Amniotic epithelial cell (primary cell): ENCODE results near the gene ACSBG1.

Experiments
- DNase-seq: peaks from one replicate; pipeline ENCODE4 v3.0.0-alpha.2; 2010; ENCODE audit warnings: low read depth

ACSBG1 gene

DNA sequence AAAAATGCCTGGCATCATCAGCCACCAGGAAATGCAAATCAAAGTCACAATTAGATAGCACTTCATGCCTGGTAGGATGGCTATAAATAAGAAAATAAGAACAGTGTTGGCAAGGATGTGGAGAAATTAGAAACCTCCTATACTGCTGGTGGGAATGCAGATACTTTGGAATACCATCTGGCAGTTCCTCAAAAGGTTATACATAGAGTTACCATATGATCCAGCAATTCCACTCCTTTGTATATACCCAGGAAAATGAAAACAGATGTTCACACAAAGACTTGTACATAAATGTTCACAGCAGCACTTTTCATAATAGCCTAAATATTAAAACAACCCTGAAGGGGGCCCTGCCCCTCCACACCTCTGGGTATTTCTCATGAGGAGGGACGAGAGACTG is 13.7 kb downstream of the ACSBG1 start:
- no peak for DNase-seq

DNA sequence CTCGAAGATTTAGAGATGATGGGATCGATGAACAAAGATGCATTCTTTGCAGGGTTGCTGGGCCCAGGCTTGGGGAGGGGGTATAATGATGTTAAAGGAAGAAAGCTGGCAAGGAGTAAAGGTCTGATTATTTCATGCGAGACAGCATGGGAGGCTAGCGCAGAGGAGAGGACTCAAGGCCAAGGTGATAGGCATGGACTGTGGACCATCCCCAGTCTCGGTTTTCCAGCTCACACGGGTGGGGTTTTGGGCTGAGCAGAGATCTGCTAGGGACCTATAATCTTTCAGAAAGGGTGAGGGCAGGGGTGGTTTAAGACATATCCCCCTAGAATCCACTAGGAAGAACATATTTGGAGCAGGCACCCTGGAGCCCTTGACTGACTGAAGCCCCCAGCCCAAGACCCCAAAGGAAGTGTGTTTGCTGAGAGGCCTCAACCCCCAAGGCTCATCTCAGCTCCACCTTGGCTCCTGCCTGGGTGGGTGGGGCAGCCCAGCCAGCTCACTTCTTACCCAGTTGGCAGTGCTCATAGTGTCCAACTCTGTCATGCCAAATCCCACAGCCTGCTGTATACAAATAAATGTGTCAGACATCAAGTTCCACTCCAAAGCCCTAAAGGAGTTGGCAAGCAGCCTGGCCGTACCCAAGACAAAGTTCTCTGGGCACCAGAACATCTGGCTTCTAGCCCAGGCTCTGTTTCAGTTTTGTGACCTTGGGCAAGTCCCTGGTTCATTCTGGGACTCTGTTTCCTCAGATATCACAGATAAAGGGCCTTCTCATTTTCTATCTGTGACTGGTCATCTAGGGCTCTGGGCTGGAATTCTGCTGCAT is 17.9 kb downstream of the ACSBG1 start:
- no peak for DNase-seq

DNA sequence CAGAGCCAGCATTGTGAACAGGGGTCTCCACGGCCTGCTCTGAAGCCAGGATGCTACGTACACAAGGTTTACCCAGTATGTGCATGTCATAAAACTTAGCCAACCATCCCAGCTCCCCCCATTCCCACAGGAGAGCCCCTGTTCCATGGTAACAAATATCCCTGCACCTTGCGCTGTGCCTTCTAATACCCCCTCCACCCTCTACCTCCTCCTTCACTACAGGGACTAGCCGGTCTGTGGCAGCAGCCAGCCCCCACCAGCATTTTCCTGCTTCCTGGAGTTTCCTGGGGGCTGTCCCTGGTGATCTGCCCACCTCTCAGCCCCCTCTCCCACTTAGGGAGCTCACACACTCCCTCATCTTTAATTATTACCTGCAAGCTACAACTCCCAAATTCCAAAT is 20.4 kb downstream of the ACSBG1 start:
- DNase-seq = no peak

DNA sequence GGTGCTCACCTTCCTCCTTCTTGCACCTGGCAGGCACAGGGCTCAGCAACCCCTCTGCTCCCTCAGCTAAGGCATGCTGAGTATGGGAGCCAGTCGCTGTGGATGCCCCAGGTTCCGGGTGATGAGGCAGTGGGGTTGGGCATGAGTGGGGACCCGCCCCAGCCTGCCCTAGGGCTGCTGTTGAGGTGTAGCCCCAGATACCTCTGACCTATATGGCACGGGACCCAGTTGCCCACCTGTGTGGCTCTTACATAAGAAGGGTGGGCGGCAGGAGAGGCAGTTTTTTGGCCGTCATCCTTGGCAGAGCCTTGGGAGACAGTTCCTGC is 21.0 kb downstream of the ACSBG1 start:
- no peak for DNase-seq

DNA sequence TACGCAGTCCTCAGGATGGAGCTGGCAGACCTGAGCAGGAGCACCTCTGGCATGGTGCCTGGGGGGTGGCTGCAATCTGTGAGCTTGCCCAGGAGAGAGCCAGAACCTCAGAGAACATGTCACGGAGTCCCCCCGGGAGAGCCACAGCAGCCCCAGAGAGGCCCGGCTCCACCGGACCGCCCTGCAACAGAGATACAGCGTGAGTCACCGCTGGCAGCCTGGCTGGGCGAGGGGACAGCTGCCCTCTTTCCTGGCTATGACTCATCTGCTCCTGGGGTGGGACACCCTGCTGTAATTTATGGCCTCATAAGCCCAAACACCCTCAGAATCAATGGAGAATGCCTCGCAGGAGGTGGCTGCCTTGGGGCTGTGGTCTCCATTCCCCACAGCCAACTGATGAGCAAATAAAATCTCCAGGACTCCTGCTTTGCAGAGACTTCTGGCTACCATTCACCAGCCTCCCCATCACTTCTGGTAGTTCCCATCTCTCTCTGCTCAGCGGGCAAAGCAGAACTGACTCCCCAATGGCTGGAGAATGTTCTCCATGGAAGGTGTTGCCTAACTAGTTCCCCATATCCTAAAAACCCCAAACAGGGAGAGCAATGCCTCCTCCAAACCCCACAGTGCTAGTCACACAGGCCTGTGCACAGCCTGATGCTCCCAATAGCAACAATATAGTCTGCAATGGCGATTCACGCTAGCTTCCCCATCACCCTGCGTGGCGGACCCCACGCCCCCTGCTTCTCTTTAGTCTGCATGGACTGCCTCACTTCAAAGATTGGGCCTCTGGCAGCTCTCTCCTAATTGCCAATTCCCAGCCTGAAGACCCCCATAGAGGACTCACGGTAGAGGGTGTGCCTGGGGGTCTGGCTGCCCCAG is 21.6 kb downstream of the ACSBG1 start:
- peak; percentile 56 for DNase-seq

DNA sequence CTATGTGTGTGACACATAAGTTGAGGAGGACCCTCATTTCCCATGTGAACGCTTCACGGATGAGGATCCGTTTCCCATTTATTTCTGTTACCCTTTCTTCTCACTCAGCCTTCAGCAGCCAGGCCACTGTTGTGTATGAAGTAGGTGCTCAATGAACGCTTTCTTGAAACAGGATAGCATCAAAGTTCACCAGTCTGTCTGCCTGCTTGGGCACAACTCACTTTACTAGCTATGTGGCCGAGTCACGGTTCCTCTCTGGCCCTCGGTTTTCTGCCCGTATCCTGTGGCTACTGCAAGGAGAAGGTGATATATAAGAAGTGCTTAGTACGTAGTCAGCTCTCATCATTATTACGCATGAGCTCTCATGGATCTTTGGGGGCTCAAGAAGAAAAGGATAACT is 22.4 kb downstream of the ACSBG1 start:
- DNase-seq = no peak

DNA sequence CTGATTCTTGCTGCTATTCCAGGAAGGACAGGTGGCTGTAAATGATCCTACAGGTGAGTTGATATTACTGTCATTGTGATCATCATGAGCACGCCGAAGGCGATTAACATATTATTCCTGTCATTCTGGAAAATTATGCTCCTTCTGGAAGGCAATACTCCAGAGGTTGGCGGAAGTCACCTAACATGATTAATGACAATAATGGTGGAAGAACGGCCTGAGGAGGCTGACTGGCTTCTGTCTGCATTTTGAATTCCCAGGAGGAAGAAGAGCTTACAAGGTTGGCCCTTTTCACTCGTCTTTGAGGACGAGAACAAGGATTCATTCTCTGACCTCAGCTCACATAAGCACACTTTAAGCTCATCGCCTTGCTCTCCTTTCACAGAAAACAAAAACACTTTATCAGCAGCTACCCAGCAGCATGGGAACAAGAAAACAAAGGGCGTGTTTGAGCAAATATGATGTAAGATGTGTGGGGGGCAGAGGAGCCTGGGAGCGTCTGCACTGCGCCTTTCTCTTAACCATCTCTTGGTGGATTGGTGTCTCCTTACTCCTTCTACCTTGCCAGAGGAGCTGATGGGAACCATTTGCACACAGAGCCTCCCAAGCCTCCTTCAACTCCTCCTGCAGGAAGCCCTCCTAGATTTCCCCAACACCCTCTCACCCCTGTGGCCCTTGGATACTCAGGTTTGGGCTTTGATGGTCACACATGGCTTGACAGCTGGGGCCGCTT is 23.0 kb downstream of the ACSBG1 start:
- peak; percentile 43 for DNase-seq

DNA sequence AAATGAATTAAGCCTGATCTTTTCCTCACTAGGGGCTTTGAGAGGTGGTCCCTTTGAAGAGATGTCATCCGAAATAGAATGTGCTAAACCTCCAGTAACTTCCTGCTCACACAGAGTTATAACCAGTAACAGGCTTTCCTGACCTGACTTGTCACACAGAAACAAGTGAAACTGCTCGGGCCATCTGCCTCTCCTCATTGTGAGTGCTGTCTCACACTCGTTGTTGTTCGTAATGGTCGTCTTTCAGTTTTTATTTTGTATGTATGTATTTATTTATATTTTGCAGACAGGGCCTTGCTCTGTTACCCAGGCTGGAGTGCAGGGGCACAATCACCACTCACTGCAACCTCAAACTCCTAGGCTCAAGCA is 24.0 kb downstream of the ACSBG1 start:
- no peak for DNase-seq

DNA sequence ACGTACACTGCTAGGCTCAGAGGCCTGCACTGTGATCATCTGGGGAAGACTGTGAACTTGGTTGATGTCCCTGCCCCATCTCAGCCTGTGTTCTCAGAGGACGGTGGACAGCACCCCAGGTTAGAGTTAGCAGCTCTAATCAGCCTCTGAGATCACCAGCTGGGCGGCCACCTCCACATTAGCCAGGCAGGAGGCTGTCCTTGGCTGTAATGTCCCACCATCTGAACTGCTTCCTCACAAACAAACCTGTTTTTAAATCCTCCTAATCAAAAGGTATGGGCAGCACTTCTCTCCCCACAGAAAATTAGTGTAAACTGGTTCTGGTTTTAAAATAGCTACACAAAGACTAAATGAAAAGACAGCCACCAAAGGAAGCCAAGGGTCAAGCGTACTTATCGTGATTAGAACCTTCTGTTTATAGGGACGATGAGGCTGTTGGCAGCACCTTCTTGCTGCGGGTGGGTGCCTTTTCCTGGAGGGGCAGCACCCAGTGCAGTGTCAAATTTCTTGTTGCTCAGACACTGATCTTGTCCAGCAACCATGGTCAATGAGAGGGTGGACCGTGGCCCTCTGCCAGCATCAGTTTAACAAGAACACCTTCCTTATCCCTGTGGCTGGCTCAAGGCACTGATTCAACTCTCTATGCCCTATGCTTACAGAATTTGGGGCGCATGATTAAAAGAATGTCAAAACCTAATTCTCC is 24.6 kb downstream of the ACSBG1 start:
- DNase-seq = no peak

DNA sequence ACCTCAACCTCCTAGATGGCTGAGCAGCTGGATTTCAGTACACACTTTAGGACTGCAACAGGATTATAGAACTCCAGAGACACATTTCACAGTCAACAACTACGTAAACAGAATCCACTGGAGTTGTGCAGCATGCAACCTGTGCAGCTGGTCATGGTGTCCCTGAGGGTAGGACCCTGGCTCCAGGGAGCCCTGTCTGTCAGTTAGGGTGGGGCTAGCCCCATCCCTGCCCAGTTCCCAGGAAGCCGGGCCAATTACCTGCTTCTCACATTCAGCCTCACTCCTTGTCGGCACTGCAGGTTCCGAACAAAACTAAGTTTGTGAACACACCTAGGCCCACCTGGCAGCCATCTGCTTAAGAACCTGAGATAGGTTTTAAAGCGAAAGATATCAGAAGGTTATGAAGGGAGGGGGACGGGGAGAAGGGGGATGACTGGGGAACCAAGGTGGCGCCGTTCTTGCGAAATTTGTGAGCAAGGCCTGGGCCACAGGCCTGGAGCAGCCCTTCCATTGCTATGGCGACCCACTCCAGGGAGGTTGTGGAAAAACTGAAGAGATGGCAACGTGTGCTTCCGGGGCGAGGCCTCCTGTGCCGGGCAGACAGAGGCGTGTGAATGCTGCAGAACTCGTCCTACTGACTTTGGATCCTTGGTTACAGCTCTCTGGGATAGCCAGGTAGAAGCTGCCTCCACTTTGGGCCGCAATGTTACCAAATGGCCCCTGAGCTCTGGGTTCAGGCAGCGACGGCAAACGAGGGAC is 25.3 kb downstream of the ACSBG1 start:
- DNase-seq = peak; percentile 31

DNA sequence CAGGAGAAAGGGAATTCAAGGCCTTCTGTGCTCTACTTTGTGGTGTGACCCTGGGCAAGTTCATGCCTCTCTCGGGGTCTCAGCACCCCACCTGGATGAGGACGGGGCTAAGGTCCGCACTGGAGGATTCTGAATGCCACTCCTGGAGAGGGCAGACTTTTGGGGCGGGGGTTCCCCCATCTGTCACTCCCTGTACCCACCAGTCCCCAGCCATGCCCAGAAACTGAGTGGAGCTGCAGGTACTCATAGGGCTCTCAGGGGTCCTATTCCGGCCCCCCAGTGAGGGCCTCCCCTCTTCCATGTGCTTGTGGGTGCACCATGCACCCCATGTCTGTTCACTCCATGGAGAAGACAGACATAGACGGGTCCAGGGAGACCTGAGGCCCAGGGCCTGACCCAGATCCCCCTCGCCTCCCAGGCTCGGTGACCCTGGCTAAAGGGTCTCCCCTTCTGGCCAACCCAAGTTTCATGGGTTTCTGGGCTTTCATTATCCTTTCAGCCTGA is 26.0 kb downstream of the ACSBG1 start:
- no peak for DNase-seq

DNA sequence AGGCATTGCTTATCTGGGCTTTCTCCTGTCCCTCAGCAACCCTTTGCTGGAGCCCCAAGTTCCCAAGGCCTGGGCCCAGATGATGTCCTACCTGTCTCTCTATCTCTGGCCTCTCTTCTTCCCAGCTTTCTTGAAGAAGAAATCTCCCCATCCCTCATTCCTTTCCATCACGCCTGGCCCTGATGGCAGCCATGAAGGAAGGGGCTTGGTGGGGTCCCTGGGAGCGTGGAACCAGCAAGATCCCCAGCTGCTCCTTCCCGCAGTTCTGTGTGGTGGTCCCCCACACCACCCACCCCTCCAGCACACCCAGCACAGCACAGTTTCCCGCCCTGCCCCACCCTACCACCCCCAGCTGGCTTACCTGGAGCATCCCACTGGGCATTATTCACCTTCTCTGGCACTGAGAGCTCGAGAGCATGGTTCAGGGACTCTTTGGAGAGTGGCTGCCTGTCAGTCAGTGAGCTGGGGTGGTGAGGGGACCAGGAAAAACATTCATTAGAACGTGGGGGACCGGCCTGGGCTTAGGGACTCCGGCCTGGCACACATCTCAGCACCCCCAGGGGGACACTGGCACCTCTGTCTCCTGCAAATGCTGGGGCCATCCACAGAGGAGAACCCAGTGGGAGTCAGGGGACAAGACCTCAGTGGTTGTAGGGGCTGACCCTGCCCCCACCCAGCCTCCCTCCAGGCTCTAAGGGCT is 26.6 kb downstream of the ACSBG1 start:
- no peak for DNase-seq

DNA sequence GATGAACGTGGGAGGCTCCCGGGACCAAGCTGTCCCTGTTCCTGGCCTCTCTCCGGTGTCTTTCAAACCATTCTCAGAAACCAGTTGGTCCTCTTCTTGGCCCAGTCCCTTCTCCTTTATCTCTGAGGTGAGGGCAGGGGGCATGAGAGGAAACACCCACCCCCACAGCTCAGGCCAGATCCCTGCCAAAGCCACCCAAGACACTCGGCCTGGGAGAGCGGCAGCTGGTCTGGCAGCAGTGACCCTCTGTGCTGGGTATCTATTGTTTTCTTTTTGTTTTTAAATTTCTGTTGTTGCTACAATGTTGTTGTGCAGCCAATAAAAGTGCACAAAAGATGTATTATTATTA is 27.3 kb downstream of the ACSBG1 start:
- no peak for DNase-seq

DNA sequence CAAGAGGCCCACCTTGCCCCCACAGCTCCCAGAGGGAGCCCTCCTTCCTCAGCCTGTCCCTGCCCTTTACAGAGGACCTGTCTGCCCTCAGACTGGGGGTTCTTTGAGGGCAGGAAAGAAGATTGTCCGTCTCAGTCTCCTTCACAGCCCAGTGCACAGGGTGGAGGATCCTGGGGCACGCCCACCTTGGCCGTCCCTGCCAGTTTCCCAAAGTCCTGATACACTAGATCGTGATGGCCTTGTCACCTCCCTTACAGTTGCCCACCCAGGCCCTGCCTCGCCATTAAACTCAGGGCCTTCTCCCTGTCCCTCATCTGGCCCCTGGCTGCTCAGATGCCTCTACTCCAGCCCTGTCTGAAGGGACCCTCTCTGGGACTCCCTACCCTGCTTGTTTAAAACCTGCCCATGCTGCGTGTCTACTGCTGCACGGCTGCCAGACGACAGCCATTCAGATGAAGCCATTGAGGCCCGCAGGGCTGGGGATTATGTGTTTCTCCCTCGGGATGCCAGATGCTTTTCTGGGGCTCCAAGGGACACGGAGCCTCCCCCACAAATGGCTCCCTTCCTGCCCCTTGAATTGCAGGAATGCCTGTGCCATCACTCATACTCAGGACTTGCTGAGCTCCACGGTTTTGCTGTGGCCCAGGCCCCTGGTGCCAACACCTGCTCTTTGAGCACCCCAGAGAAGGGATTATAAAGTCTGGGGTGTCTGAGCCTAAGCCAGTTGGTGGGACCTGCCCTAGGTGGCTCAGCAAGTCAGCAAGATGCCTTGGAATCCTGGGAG is 27.8 kb downstream of the ACSBG1 start:
- peak; percentile 21 for DNase-seq

DNA sequence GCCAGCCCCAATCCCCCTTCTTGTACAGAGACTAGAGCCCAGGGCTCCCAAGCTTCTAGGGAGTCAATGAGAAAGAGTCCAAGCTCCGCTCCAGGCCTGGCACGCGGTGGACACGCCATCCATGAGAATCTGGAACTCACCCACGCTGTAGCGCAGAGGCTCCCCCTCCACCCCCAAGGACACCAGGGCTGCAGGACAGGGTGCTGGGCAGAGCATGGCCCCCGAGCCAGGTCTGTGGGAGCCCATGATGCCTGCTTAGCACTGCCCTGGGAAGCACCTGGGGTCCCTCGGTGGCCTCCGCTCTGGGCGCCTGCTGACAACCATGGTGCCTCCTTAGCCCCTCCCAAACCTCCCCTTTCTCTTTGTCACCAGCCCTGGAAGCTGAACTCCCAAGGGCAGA is 28.5 kb downstream of the ACSBG1 start:
- DNase-seq = no peak

DNA sequence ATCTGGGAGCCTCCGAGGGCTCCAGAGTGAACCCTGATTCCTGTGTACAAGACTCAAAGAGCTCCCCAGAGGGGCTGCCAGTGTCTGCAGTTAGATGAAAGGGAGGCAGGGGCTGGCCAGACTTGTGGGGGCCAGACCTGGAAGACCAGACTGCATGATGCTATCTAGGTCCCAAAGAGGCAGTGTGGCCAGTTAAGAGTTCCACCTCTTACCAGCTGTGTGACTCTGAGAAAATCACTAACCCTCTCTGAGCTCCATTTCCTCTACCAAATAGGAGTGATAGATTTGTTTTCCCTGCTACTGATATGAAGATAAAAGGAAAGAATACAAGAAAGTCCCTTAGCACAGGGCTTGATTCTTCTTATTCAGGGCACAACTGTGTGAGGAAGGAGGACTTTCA is 29.0 kb downstream of the ACSBG1 start:
- no peak for DNase-seq

DNA sequence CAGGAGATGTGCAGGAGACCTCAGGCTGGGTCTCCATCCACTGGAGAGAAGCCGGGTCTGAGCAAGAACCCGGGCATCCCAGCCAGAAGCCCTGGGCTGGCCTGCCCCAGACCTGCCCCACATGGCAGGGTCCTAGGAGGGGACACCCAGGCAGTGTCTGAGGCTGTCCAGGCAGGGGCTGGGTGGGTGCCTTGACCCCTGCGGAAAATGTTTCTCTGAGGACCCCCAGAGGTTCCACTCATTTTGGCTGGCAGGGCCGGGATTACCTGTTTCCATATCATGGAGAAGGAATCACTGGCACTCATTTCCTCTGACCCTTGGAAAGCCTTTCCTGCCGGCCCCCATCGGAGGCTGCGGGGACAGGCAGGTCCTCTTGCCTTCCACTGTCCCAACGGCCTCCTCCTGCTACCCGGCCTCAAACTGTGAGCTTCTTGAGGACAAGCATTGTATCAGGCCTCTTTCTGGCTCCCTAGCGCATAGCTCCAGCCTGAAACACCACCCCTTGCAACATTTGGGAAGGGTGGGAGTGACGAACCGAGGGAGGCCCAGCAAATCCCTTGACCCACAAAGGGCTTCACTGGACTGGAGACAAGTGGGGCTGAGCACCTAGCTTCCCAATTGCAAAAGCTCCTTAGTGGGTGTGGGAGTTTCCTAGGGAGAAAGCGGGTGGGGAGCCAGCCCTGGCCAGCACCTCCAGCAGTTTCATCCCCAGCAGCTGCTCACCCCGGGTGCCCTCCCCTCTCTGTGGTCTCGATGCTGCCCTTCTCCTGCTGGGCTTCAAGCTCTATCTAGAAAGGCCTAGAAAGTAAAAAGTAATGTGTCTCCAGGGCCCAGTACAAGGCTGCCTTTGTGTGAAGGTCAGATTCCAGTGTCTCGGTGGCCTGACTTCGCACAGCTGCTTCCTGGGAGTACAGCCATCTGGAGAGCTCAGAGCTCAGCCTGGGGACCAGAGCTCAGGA is 29.7 kb downstream of the ACSBG1 start:
- DNase-seq = peak; percentile 64

DNA sequence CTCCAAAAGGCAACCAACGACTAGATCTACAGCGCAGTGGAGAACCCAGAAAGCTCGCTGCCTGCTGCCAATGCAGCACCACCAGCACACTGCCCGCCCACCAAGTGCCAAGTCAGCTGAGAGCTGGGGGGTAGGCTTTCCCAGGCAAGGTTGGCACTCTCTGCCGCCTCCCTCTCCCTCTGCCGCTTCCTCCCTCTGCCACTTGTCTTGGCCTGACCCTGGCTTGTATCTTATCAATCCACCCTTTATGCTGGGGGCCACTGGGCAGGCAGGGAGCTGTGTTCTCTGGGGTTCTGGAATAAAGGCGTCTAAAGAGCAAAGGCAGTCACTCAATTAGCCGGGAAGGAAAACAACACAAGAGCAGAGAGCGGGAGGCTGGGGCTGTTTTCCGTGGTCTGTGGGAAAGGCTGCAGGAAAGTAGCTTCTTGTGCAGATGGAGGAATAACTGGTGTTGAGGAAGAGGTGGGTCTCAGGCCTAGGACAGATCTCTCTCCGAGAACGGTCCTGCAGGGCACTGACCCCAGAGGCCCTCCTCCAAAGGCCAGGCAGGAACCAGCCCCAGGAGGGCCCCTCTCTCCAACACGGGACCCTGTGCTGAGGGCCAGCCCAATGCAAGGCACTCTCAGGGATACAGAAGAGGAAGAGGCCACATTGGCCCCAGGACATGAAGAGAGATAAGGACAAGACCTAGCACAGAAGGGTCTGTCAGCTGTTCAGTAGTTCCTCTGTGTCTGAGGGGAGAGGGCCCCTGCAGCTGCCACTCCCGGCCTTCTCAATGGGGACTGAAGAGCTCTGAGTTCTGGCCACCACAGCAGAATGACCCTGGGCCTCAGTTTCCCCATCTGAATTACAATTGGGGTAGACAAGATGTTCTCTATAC is 30.8 kb downstream of the ACSBG1 start:
- DNase-seq = no peak
